COLO668 (cell line): Measurements from ENCODE around the gene NEU1.
"Not testable (repeated sequence)": the region's sequence is repeated elsewhere in the genome, so short reads cannot be mapped to it uniquely, and the experiment has no call there.

Source experiments
- DNase-seq: peaks from one replicate; lab custom pipeline; 2025; ENCODE audit not compliant: unreplicated experiment; lab: John Stamatoyannopoulos, UW

NEU1 gene

DNA sequence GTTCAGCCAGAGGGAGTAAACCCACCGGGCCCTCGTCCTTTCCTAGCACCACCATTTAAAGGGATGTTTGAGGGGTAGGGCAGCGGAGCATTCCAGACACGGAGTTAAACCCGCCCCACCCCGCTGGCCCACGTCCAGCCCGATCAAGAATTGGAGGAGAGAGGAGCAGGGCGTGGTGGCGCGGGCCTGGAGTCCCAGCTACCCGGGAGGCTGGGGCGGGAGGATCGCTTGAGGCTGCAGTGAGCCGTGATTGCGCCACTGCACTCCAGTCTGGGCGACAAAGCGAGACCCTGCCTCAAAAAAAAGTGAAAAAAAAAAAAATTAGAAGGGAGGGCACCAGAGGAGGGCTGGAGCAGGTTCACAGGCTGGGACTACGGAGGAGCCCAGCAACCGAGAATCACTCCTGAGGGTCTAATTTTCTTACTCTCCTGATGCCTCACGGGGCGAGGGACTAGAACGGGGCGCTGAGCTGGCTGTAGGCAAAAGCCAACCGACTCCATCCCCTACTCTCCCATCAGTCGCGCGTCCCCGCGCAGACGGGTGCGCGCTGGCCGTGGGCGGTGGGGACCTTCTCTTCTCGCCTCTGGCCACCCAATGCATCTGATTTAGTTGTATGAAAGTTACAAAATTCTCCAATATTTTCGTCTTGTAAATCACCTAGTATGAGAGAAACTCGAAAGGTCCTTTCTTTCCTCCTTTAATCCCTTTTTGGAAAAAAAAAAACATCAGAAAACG is 41.2 kb downstream of the NEU1 start:
- peak; percentile 38 for DNase-seq

DNA sequence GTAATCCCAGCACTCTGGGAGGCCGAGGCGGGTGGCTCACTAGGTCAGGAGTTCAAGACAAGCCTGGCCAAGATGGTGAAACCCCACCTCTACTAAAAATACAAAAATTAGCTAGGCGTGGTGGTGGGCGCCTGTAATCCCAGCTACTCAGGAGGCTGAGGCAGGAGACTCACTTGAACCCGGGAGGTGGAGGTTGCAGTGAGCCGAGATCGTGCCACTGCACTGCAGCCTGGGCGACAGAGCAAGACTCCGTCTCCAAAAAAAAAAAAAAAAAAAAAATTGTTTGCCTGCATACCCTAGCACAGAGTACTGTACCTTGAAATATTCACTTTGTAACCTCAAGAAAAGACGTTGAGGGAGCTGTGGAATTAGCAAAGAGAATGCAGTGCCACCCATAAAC is 42.2 kb downstream of the NEU1 start:
- DNase-seq: not testable (repeated sequence)

DNA sequence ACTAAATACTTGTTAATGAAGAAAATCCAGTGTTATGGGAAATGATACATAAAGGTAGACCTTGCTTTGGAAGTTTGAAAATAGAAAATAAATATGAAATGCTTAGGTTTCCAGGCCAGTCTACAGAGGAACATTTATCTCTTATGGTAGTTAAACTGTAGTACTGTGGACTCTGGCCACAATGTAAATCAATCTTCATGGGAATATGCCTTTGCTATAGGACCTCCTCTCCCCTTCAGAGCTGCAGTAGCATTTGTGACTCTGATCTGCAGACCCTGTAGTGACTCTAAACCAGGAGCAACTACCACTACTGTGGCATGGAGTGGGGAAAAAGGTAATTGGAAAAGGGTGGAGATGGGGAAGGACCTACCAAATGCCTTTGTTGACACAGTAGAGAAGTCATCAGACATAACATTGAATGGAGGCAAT is 42.7 kb downstream of the NEU1 start:
- no peak for DNase-seq

DNA sequence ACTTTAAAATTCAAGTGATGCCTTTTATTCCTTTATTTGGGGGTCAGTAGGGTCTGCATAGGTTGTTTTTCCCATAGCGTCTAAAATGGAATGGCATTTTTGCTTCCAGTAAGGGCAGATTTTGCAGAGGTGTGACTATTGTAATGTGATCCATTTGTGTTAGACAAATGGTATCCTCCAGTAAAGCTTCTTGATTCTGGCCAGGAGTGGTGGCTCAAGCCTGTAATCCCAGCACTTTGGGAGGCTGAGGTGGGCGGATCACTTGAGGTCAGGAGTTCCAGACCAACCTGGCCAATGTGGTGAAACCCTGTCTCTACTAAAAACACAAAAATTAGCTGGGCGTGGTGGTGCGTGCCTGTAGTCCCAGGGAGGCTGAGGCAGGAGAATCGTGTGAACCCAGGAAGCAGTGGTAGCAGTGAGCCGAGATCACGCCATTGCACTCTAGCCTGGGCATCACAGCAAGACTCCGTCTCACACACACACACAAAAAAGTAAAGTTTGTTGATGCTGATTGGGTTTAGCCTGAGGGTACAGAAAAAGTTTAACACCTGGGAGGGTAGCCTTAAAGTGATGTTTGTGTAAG is 44.6 kb downstream of the NEU1 start:
- not testable (repeated sequence) for DNase-seq

DNA sequence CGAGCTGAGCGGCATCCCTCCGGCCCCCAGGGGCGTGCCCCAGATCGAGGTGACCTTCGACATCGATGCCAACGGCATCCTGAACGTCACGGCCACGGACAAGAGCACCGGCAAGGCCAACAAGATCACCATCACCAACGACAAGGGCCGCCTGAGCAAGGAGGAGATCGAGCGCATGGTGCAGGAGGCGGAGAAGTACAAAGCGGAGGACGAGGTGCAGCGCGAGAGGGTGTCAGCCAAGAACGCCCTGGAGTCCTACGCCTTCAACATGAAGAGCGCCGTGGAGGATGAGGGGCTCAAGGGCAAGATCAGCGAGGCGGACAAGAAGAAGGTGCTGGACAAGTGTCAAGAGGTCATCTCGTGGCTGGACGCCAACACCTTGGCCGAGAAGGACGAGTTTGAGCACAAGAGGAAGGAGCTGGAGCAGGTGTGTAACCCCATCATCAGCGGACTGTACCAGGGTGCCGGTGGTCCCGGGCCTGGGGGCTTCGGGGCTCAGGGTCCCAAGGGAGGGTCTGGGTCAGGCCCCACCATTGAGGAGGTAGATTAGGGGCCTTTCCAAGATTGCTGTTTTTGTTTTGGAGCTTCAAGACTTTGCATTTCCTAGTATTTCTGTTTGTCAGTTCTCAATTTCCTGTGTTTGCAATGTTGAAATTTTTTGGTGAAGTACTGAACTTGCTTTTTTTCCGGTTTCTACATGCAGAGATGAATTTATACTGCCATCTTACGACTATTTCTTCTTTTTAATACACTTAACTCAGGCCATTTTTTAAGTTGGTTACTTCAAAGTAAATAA is 45.3 kb downstream of the NEU1 start:
- not testable (repeated sequence) for DNase-seq

DNA sequence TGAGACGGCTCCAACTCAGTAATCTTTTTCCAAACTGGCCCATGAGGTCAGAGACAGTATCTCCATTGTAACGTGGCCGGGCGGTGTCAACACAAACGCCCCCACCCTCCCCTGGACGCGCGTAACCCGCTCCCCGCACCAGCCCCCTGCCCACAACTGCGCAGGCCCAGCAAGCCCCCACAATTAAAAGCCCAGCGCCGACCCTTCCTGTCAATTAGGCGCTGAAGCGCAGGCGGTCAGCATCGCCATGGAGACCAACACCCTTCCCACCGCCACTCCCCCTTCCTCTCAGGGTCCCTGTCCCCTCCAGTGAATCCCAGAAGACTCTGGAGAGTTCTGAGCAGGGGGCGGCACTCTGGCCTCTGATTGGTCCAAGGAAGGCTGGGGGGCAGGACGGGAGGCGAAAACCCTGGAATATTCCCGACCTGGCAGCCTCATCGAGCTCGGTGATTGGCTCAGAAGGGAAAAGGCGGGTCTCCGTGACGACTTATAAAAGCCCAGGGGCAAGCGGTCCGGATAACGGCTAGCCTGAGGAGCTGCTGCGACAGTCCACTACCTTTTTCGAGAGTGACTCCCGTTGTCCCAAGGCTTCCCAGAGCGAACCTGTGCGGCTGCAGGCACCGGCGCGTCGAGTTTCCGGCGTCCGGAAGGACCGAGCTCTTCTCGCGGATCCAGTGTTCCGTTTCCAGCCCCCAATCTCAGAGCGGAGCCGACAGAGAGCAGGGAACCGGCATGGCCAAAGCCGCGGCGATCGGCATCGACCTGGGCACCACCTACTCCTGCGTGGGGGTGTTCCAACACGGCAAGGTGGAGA is 47.4 kb downstream of the NEU1 start, which contains the start of the genes HSPA1A and HSPA1L:
TSS of gene HSPA1A (plus strand) at position 519 of the 814 bp plus-strand sequence. CDS start at position 733, 214 bp downstream.
TSS of gene HSPA1L (minus strand) at position 259 of the 814 bp plus-strand sequence. CDS start 3,311 bp downstream, outside the sequence.
- DNase-seq: peak; percentile 81

DNA sequence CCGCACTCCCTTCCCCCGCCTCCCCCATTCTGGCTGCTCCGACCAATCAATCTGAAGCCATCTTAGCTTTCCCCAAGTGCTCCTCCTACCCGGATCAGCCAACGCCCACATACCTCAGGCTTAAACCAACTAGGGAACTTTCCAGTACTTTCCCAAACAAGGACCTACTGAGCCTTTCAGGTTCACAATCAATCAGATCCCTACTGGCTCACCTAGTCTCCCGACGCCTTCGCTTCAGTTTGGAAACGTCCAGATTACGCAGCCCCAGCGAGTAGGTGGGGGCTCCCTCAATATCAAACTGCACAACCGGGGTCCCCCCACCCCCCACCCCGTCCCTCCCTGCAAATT is 48.0 kb downstream of the NEU1 start:
- DNase-seq: peak; percentile 84

DNA sequence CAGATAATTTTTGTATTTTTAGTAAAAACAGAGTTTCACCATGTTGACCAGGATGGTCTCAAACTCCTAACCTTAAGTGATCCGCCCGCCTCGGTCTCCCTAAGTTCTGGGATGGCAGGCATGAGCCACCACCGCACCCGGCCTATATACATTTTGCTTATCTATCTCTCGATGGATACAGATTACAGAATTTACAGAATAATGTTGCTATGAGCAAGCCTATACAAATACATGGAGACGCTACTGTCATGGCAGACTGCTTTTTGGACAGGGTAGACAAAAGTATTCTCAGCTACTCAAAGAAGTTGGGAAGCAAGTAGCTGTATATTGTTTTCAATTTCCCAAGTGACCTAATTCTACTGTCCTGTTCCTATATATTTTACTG is 49.2 kb downstream of the NEU1 start:
- no peak for DNase-seq

DNA sequence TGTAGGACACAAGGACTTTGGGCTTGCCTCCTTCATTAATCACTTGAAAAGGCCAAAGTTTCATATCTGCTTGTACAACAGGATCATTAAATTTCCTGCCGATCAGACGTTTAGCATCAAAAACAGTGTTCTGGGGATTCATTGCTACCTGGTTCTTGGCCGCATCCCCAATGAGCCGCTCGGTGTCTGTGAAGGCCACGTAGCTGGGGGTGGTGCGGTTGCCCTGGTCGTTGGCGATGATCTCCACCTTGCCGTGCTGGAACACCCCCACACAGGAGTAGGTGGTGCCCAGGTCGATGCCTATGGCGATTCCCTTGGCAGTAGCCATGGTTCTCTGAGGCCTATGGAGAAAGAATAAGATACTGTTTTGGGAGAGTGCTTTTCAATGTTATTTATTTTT is 51.0 kb downstream of the NEU1 start:
- DNase-seq: no peak

DNA sequence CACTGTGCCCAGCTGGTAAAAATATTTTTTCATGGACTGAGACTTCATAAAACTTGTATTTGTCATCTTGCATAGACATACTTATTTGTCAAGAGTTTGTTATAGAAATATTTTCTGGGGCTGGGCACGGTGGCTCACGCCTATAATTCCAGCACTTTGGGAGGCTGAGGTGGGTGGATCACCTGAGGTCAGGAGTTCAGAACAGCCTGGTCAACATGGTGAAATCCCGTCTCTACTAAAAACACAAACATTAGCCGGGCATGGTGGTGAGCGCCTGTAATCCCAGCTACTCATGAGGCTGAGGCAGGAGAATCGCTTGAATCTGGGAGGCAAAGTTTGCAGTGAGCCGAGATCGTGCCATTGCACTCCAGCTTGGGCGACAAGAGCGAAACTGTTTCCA is 54.0 kb downstream of the NEU1 start:
- DNase-seq: not testable (repeated sequence)
